HG03342 (cell line): ENCODE measurements around the gene WDR18.

Source experiments
- ATAC-seq: cut with Tn5 transposase; IDR thresholded peaks from one replicate; pipeline ENCODE4 v1.9.1; 2021; ENCODE audit warnings: mild to moderate bottlenecking, moderate library complexity; ENCODE audit not compliant: unreplicated experiment

The WDR18 gene

DNA sequence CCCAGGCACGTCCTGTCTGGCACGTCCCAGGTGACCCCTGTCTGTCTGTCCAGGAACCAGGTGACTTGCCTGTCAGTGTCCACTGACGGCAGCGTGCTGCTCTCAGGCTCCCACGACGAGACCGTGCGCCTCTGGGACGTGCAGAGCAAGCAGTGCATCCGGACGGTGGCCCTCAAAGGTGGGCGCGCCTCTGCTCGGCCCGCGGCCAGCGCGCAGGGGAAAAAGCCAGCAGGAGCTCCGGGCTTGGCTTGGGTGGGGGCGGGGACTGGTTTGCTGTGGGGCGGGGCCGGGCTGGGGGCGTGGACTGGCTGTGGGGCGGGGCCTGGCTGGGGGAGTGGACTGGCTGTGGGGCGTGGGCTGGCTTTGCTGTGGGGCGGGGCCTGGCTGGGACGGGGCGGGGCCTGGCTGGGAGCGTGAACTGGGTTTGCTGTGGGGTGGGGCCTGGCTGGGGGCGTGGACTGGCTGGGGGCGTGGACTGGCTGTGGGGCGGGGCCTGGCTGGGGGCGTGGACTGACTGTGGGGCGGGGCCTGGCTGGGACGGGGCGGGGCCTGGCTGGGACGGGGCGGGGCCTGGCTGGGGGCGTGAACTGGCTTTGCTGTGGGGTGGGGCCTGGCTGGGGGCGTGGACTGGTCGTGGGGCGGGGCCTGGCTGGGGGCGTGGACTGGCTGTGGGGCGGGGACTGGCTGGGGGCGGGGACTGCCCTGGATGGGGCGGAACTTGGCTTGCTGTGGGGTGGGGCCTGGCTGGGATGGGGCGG lies 7.2 kb downstream of the WDR18 start:
- no peak for ATAC-seq

DNA sequence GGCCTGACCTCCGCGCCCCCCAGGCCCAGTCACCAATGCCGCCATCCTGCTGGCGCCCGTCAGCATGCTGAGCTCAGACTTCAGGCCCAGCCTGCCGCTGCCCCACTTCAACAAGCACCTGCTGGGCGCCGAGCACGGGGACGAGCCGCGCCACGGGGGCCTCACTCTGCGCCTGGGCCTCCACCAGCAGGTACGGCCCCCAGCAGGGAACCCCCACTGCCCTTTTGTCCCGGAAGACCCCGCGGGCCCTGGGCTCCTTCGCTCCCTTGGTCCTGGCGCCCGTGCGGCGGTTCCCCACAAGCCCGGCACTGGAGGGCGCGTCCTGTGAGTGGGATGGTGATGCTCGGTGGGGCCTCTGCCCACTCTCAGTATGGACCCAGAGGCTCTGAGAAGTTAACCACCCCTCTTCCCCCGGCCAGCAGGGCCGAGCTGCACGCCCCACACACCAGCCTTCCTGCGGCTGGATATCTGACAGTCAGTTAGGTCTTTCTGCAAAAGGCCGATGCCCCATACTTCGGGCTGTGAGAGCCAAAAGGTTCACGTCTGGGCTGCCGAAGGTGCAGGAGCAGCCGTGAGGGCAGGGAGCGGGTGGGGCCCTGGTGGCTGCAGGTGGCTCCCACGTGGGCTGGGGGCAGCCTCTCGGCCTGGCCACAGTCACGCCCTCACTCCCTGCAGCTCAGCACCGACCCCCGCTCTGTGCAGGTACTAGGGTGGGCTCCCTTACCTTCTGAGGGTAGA lies 8.0 kb downstream of the WDR18 start:
- ATAC-seq = no peak

DNA sequence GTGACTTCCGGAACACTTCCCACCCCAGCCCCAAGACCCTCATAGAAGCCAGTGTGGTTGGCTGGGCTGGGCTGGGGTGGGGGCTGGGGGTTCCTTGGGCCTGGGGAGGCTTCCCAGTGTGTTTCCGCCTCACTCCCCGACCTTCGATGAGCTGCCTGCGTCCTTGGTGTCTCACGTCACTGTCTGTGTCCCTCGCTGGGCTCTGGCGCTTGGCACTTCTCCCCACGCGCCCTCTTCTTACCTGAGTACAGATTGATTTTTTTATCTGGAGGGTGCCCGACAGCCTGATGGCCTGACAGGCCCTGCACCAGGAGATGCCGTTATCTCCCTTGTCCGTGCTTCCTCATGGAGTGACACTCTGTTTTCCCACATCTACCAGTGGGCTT lies 8.5 kb downstream of the WDR18 start:
- no peak for ATAC-seq

DNA sequence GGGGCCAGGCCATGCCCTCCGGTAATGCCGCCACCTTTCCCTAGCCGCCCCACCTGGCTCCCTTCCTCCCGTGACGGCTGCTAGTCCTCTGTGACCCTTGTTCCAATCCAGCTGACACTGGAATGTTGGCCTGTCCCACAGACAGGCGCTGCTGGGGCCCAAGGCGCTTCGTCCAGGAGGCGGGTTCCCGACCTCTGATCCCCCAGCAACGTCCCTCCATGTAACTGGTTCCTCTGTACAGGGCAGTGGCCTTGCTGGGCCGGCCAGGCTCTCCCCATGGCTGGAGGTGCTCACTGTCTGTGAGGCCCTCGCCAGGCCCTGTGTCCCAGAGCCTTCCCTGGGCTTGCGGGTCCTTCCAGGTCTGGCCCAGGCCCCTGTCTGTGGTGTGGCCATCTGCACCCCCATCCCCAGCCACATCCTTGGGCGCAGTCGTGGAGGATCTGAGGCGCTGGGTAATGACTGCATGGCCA lies 9.3 kb downstream of the WDR18 start:
- no peak for ATAC-seq

DNA sequence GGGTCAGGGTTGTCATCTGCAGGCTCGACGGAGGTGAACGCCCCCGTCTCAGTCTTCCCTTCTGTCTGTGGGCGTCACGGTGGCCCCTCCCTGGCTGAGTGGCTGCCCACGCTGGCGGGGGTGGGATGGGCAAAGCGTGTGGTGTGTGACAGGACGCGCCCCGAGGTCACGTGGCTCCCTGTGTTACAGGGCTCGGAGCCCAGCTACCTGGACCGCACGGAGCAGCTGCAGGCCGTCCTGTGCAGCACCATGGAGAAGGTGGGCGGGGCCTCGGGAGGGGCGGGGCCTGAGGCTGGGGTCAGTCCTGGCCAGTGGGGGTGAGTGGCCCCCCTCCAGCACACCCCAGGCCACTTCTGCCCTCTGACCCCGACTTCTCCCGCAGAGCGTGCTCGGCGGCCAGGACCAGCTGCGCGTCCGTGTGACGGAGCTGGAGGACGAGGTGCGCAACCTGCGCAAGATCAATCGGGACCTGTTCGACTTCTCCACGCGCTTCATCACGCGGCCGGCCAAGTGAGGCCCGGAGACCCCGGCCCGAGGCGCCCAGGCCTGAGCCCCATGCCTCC lies 9.8 kb downstream of the WDR18 start:
- ATAC-seq = no peak

DNA sequence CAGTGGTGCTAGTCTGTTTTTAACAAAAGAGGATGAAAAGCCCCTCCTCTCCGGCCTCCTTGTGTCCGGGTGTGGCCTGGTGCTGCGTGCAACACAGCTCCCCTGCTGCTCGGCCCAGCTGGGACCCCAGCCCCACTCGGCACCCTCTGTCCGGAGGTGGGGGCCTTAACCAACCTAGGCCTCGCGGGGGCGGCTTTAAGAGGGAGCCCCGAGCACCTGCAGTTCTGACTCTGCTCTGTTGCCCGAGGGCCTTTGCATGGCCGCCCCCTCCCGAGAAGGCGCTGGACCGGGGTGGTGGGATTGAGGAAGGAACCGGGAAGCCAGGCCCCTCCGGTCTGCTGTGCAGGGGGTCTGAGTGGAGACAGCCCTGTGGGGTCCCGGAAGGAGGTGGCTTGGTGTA lies 10.4 kb downstream of the WDR18 start:
- no peak for ATAC-seq

DNA sequence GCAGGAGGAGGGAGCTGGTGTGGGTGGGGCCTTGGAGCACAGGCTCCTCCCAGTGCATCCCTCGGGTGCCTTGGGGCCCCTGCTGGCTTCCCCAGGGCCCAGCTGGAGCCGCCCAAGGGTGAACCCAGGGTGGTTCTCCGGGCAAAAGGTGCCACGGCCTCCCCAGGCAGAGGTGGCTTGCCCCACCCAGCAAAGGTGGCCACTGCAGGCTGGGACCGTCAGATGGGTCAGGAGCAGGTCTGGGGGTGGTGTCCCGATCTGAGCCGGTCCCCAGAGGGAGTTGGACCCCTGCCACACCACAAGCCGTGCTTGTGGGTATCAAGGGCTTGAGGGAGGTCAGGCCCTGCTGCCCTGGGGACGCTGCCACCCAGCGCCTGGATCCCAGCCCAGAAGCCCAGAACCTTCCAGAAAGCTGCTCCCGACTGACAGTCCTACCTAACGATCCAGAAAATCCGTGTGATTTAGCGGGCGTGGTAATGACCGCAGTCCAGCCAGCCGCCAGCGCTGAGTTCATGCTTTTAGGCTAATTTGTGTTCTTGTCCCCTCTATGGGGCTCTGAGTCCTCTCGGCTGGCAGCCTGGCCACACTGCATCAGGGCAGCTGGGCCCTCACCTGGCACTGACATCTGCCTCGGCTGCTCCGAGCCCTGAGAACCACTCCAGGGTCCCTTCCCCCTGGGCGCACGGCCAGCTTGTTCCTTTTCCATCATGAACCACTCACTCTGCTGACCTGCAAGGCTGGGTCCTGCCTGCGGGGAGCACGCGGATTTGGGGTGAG lies 11.1 kb downstream of the WDR18 start:
- ATAC-seq = no peak

DNA sequence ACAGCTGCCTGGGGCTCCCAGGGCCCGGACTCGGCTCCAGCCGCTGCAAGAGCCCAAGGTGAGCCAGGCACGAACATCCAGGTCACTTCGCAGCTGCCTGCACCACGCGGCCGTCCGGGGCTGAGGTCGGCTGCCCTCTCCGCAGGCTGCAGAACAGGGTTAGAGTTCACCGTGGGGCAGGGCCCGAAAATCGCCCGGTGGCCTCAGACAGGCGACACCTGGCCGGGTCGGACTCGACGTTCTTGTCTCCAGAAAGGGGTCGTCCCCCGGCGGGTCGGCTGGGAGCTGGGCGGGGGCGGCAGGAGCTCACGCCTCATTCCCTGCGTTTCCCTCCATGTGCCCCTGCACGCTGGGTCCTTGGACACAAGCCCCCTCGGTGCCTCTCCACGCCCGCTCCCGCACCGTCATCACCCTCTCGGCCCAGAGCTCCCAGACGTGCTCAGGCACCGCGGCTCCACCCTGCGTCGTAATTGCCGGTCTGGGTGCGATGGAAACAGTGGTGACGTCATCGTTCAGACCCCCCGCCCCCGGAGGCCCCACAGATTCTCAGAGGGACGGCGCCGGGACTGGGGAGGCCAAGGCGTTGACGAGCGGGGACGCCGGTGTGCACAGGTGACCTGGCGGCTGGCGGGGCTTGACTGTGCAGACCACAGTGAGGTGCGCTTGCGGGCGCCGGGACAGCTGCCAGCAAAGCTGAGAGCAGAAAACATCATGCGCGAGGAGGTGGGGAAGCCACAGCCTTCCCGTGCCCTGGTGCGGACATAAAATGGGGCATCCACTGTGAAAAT lies 12.1 kb downstream of the WDR18 start:
- ATAC-seq = no peak

DNA sequence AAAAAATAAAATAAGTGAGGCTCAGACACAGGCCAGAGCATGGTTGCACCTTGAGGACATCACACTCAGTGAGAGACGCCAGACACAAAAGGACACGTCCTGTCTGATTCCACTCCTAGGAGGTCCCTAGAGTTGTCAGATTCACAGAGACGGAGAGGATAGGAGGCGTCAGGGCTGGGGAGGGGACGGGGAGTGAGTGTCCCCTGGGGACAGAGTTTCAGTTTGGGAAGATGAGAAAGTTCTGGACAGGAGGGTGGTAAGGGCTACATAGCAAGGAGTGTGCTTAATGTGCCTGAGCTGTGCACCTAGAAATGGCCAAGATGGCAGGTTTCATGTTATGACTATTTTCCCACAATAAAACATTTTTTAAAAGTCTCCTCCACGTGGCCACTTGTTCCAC lies 13.9 kb downstream of the WDR18 start:
- no peak for ATAC-seq

DNA sequence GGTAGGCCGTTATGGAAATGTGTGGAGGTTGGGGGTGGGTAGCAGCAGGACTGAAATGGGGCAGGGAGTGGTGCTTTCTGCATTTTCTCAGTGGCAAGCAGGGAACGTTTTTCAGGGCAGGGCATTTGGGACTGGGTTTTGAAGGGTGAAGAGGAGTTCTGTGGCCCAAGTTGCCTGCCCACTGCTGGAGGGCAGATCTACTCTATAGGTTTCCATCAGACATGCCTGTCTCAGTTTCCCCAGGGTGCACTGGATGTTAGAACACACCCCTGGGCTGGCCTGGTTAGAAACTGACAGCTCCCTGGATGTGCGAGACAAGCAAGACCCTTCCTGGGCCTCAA lies 15.2 kb downstream of the WDR18 start:
- no peak for ATAC-seq

DNA sequence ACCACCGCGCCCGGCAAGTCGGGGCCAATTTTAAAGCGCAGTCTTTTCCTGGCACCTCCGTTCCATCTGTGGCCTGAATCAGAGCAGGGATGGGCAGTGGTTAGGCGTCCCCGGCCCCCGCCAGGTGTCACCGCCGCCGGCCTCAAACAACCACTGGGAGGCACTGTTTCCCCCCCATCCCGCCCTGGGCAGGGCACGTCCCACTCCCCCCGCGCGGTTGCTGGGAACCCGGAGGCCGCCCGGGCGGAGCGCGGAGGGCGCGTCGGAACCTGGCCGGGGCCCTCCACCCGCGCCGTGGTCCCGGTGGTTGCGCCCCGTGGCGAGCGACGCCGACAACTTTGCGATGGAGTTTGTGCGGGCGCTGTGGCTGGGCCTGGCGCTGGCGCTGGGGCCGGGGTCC lies 15.9 kb downstream of the WDR18 start, which contains the start of gene GRIN3B:
Gene GRIN3B, plus strand, starts transcription at position 325 of the 400 bp plus-strand sequence. Its CDS starts 19 bp downstream, at position 344.
- no peak for ATAC-seq

DNA sequence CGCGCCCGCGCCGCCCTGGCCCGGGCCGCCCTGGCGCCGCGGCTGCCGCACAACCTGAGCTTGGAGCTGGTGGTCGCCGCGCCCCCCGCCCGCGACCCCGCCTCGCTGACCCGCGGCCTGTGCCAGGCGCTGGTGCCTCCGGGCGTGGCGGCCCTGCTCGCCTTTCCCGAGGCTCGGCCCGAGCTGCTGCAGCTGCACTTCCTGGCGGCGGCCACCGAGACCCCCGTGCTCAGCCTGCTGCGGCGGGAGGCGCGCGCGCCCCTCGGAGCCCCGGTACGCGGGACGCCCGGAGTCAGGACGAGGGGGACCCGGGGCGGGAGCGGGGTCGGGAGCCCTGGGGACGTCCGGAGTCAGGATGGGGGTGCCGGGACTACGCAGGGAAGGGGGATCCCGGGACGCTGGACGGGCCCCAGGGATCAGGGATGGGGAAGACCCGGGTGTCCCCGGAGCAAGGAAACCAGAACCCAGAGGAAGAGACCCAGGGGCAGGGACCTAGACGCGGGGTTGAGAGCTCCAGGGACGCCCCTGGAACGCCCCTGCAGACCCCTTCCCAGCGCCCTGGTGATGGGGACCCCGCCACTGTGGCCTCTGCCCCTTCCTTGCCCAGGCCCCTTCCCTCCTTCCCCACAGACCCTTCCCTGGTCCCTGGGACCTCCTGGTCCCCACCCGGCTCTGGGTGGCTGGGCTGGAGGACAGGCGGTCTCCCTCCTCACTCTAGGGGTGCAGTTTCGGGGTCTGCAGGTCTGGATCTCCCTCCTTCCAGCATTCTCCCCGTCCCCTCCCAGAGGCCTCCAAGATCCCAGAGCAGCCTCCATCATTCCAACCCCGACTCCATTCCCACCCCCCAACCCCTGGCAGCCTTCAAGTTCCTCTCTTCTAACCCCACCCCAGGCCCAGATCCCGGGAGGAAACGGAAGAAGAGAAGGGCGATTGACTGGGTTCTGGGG lies 16.7 kb downstream of the WDR18 start:
- no peak for ATAC-seq

DNA sequence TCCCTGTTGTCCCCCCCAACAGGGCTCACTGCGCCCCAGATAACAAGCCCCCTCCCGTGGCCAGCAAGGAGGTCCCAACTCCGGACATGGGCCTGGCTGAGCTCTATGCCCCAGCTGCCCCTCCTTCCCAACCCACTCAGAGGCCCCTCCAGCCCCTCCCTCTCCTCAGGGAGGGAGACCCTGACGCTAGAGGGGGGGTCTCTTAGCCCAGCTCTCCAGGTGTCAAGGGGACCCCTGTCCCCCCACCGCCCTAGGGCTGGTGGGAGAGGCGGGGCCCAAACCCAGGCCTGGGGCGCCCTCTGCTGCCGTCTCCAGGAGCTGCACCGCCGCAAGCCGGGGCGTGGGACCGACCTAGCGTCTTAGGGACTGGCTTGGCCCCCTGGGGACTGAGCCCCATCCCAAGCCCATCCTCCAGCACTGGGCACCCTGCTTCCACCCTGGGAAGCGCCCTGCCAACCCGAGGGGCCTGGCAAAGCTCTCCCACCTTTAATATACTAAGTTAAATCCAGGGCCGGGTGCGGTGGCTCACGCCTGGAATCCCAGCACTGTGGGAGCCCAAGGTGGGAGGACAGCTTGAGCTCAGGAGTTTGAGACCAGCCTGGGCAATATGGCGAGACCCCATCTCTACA lies 17.5 kb downstream of the WDR18 start:
- no peak for ATAC-seq

DNA sequence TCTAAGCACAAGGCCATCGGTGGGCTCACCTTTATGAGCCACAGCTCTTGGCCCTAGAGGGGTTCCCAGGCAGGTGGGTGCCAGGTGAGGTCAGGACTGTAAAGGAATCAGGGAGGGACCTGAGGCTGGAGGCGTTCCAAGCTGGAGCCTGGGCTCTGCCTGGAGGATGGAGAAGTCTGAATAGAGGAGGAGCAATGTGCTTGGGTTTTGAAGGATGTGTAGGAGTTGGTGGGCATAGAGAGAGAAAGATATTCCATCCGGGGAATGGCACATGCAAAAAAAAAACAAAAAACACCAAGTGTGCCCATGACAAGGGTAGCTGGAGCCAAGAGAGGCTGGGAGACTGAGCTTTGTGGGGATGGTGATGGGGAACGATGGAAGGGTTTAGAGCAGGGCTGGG lies 18.5 kb downstream of the WDR18 start:
- no peak for ATAC-seq

DNA sequence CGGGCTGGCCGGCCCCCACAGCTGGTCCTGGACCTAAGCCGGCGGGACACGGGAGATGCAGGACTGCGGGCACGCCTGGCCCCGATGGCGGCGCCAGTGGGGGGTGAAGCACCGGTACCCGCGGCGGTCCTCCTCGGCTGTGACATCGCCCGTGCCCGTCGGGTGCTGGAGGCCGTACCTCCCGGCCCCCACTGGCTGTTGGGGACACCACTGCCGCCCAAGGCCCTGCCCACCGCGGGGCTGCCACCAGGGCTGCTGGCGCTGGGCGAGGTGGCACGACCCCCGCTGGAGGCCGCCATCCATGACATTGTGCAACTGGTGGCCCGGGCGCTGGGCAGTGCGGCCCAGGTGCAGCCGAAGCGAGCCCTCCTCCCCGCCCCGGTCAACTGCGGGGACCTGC lies 19.1 kb downstream of the WDR18 start:
- no peak for ATAC-seq

DNA sequence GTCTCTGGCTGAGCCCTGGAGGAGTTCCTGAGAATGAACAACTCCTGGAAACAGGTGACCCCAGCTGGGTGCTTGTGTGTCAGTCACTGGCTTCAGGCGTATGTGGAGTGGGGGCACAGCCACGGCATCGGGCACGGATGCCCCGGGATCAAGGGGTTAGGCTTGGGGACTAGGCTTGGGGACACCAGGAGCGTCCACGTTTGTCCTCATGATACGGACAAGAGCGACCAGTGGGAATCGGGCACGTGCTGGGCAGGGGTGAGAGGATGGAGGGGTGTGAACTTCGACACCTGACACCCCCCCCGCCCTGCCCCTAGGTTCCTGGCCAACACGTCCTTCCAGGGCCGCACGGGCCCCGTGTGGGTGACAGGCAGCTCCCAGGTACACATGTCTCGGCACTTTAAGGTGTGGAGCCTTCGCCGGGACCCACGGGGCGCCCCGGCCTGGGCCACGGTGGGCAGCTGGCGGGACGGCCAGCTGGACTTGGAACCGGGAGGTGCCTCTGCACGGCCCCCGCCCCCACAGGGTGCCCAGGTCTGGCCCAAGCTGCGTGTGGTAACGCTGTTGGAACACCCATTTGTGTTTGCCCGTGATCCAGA lies 20.2 kb downstream of the WDR18 start:
- ATAC-seq = no peak

DNA sequence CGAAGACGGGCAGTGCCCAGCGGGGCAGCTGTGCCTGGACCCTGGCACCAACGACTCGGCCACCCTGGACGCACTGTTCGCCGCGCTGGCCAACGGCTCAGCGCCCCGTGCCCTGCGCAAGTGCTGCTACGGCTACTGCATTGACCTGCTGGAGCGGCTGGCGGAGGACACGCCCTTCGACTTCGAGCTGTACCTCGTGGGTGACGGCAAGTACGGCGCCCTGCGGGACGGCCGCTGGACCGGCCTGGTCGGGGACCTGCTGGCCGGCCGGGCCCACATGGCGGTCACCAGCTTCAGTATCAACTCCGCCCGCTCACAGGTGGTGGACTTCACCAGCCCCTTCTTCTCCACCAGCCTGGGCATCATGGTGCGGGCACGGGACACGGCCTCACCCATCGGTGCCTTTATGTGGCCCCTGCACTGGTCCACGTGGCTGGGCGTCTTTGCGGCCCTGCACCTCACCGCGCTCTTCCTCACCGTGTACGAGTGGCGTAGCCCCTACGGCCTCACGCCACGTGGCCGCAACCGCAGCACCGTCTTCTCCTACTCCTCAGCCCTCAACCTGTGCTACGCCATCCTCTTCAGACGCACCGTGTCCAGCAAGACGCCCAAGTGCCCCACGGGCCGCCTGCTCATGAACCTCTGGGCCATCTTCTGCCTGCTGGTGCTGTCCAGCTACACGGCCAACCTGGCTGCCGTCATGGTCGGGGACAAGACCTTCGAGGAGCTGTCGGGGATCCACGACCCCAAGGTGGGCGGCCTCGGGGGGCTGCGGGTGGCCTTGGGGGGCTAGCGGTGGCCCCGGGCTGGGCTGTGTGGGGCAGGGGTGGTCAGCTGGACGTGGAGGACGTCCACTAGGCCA lies 20.9 kb downstream of the WDR18 start:
- no peak for ATAC-seq
